Sigmoid colon (tissue), 7 donors: Measurements from ENCODE around the gene MRAP2. TPM values are rescaled to one million over a fixed set of nuclear protein-coding genes. Genes with fewer than 3 reads are reported as not detected.

Experiments used
- DNase-seq: peaks from one replicate; pipeline ENCODE4 v3.0.0-alpha.2; 2019
- H3K27ac ChIP-seq, 4 donors: fragments of 200-600 bp; sonication (generic); one replicate each; pipeline ENCODE4 v1.5.1; 2016 to 2019; ENCODE audit warnings: mild to moderate bottlenecking in 1 of 4
- H3K27me3 ChIP-seq, 3 donors: fragments of 200-600 bp; sonication (generic); one replicate each; pipeline ENCODE4 v1.5.1; 2019; ENCODE audit warnings: mild to moderate bottlenecking in 1 of 3
- H3K36me3 ChIP-seq, 4 donors: fragments of 200-600 bp; sonication (generic); one replicate each; pipeline ENCODE4 v1.5.1; 2016 to 2019
- H3K4me1 ChIP-seq, 4 donors: fragments of 200-600 bp; sonication (generic); one replicate each; pipeline ENCODE4 v1.5.1; 2017 to 2019
- H3K4me3 ChIP-seq, 4 donors: fragments of 200-600 bp; sonication (generic); one replicate each; pipeline ENCODE4 v1.5.1; 2017 to 2019; ENCODE audit warnings: mild to moderate bottlenecking in 2 of 4, moderate library complexity in 1 of 4
- H3K9me3 ChIP-seq, 4 donors: fragments of 200-600 bp in 3 of 4; sonication (generic) in 3 of 4; one replicate each; pipeline versions ENCODE4 v1.5.1 to v1.6.1; 2013 to 2019
- CTCF ChIP-seq, 4 experiments: fragments of 450-650 bp in 3 of 4; fragments of 200-600 bp in 1 of 4; IDR thresholded peaks; one replicate each; pipeline ENCODE4 v1.5.1; 2016 to 2019; ENCODE audit warnings: antibody characterized with exemption in 4 of 4, mild to moderate bottlenecking in 3 of 4, moderate library complexity in 2 of 4
- EP300 ChIP-seq, 4 donors: sonication (generic); formaldehyde crosslinking; IDR thresholded peaks; one replicate each; pipeline ENCODE4 v1.6.1; 2017; ENCODE audit warnings: antibody characterized with exemption in 4 of 4
- POLR2A ChIP-seq, 2 donors: fragments of 450-650 bp; IDR thresholded peaks; one replicate each; pipeline ENCODE4 v1.6.1; 2016; ENCODE audit warnings: antibody characterized with exemption in 2 of 2, mild to moderate bottlenecking in 2 of 2, moderate library complexity in 2 of 2
- POLR2AphosphoS5 ChIP-seq, 4 donors: sonication (generic); formaldehyde crosslinking; IDR thresholded peaks; one replicate each; pipeline ENCODE4 v1.6.1; 2017; ENCODE audit warnings: antibody characterized with exemption in 4 of 4
- WGBS, 2 donors: extraction: QIAGEN DNeasy Blood & Tissue Kit; methylation state at CpG; one replicate each; pipeline ENCODE4 v1.1.7; 2013; 5-methylcytosine and 5-hydroxymethylcytosine counted together
- intact Hi-C: fragments of 100-400 bp; cut with DNase I; formaldehyde crosslinking; loops from one replicate; pipeline ENCODE4 v1.15.1; 2023
- polyA plus RNA-seq, 3 donors: library from polyadenylated mRNA; stranded (reverse); fragments of 200-250 nt; gene quantifications; one replicate each; pipeline ENCODE4 v1.2.3, GENCODE V29; 2013
- total RNA-seq, 4 donors: library from RNA; depleted of rRNA; stranded (reverse); fragments of >200 nt; gene quantifications; one replicate each; pipeline ENCODE4 v1.1.0, GENCODE V29; 2016
- donor health status: healthy with polysubstance abuse.
- donor health status: Bipolar disorder and iron deficiency.
- donor health status: healthy.

The MRAP2 gene
- total and polyA plus RNA-seq, 7 donors, result 0.16 to 7.4 (median 1.8) TPM

GRCh38 chr6:84059082-84059481, 25.5 kb downstream of the MRAP2 start:
- H3K27ac ChIP-seq, result no peak overlapping the region
- H3K9me3 ChIP-seq, result no peaks in the 10 kb centered on the region
- no peak overlapping the region for H3K4me3 ChIP-seq
- H3K4me1 ChIP-seq, result peaks cover 0 to 7% (median 0%) of the 10 kb centered on the region in 4 donors
- 92 to 95% methylated on average over 2 of the region's 2 CpGs for WGBS, 2 donors
- DNase-seq, result no peak
- intact Hi-C loops, result no loop called here
- TF ChIP-seq POLR2A (IDR thresholded peaks at IDR 0.05) (no peak), CTCF (IDR thresholded peaks at IDR 0.05) (no peak), POLR2AphosphoS5 (IDR thresholded peaks at IDR 0.05) (no peak), EP300 (IDR thresholded peaks at IDR 0.05) (no peak)
- no peaks in the 10 kb centered on the region for H3K36me3 ChIP-seq
- no peaks in the 10 kb centered on the region for H3K27me3 ChIP-seq

GRCh38 chr6:84061174-84061573, 27.6 kb downstream of the MRAP2 start:
- TF ChIP-seq EP300 (IDR thresholded peaks at IDR 0.05), result no peak
- no peak for TF ChIP-seq POLR2A (IDR thresholded peaks at IDR 0.05)
- TF ChIP-seq POLR2AphosphoS5 (IDR thresholded peaks at IDR 0.05), result no peak
- no peak for TF ChIP-seq CTCF (IDR thresholded peaks at IDR 0.05)
- intact Hi-C loops, result no loop called here
- H3K4me3 ChIP-seq, result no peak overlapping the region
- no peak for DNase-seq
- no peaks in the 10 kb centered on the region for H3K9me3 ChIP-seq
- H3K36me3 ChIP-seq, result no peaks in the 10 kb centered on the region
- H3K27me3 ChIP-seq, result no peaks in the 10 kb centered on the region
- H3K4me1 ChIP-seq, result peaks cover 0 to 5% (median 0%) of the 10 kb centered on the region in 4 donors
- H3K27ac ChIP-seq, result no peak overlapping the region

GRCh38 chr6:84061613-84062398, 28.2 kb downstream of the MRAP2 start:
- WGBS, 2 donors, result 70 to 74% methylated on average over 3 of the region's 3 CpGs
- intact Hi-C loops, result no loop called here
- no peak overlapping the region for H3K27ac ChIP-seq

GRCh38 chr6:84062519-84063154, 29.1 kb downstream of the MRAP2 start:
- Histone ChIP-seq H3K27ac (no peak overlapping the region), H3K4me3 (no peak overlapping the region), H3K4me1 (no peaks in the 10 kb centered on the region), H3K27me3 (no peaks in the 10 kb centered on the region), H3K36me3 (no peaks in the 10 kb centered on the region), H3K9me3 (no peaks in the 10 kb centered on the region)
- intact Hi-C loops, result no loop called here
- 86% methylated on average over 6 of the region's 6 CpGs for WGBS, 2 donors
- no peak for TF ChIP-seq POLR2AphosphoS5 (IDR thresholded peaks at IDR 0.05)
- no peak for TF ChIP-seq EP300 (IDR thresholded peaks at IDR 0.05)
- no peak for TF ChIP-seq CTCF (IDR thresholded peaks at IDR 0.05)
- TF ChIP-seq POLR2A (IDR thresholded peaks at IDR 0.05), result no peak
- DNase-seq, result no peak

More at GRCh38 chr6:84061613-84062398, 28.2 kb downstream of the MRAP2 start:
- TF ChIP-seq POLR2A (IDR thresholded peaks at IDR 0.05) (no peak), EP300 (IDR thresholded peaks at IDR 0.05) (no peak), CTCF (IDR thresholded peaks at IDR 0.05) (no peak), POLR2AphosphoS5 (IDR thresholded peaks at IDR 0.05) (no peak)
- Histone ChIP-seq H3K27me3 (no peaks in the 10 kb centered on the region), H3K9me3 (no peaks in the 10 kb centered on the region), H3K4me3 (no peak overlapping the region), H3K4me1 (no peaks in the 10 kb centered on the region), H3K36me3 (no peaks in the 10 kb centered on the region)
- no peak for DNase-seq
